HG03558 (cell line): ENCODE data around the gene CRYGD.

Source experiments
- ATAC-seq: cut with Tn5 transposase; IDR thresholded peaks from one replicate; pipeline ENCODE4 v1.9.1; 2021; ENCODE audit warnings: moderate number of reproducible peaks; ENCODE audit not compliant: unreplicated experiment; ENCODE audit errors: extremely low read depth

The CRYGD gene

DNA sequence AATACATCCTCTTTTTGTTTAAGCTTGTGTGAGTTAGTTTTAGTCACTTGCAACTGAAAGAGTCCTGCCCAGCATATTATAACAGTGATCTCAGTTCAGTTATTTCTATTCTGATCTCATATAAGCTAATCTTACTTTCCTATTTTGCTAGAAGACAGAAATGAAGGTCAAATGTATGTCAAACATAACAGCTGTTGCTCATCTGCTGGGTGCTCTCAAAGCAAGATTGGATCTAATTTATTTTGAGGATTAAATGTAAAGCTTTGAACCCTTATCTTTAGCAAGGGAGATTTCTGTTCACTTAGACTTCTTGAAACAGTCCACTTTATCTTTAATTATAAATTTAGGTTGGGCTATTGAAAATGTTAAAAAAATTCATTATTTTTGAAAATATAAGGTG lies 31.2 kb downstream of the CRYGD start:
- no peak for ATAC-seq

DNA sequence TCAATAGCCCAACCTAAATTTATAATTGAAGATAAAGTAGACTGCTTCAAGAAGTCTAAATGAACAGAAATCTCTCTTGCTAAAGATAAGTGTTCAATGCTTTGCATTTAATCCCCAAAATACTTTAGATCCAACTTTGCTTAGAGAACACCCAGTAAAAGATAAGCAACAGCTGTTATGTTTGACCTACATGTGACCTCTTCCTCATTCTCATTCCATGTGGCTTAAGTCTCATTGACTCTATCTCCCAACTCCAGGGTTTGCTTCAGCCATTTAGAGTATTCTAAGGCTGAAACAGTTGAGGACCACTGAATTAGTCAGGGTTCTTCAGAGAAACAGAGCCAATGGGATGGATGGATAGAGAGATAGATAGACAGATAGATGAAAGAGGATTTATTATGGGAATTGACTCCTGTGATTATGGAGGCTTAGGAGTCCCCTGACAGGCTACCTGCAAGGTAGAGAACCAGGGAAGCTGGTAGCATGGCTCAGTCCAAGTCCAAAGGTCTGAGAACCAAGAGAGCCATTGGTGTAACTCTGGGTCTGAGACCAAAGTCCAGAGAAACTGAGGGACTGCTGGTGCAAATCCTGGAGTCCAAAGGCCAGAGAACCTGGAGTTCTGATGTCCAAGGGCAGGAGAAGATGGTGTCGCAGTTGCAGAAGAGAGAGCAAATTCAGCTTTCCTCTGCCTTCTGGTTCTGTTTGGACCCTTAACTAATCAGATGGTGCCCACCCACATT lies 32.1 kb downstream of the CRYGD start:
- ATAC-seq = no peak

DNA sequence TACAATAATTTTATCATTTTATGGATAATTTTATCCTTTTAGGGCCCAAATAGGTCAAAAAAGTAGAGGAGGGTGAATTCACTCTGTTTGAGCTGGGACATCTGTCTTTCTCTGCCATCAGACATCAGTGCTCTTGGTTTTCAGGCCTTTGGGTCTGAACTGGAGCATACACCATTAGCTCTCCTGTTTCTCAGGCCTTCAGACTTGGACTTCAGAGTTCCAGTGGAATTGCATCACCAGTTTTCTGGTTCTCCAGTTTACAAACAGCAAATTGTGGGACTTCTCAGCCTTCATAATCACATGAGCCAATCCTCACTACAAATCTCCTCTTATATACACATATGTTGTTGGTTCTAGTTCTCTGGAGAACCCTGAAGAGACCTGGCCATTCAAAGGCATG lies 33.9 kb downstream of the CRYGD start:
- no peak for ATAC-seq

DNA sequence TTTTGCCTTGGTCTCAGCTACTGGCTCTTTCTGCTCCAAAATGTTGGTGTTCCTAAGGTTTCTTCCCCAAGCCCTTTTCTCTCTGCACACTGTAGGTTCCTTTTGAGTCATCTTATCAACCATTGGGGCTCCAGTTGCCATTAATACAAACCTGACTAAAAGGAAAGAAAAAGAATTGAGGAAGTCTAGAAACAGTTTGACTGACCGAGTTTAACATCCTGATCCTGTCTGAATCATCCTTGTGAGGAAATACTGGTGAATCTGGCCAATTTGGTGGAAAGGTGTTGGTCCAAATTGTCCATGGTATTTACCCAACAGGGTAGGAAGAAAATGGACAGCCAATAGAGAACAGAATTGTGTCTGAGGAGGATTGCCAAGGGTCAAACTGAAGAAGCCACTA lies 38.3 kb downstream of the CRYGD start:
- ATAC-seq = no peak

DNA sequence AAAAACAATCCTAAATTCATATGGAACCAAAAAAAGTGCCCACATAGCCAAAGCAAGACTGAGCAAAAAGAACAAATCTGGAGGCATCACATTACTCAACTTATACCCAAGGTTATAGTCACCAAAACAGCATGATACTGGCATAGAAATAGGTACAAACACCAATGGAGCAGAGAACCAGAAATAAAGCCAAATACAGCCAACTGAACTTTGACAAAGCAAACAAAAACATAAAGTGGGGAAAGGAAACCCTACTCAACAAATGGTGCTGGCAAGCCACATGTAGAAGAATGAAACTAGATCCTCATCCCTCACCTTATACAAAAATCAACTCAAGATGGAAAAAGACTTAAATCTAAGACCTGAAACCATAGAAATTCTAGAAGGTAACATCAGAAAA lies 40.5 kb downstream of the CRYGD start:
- no peak for ATAC-seq

DNA sequence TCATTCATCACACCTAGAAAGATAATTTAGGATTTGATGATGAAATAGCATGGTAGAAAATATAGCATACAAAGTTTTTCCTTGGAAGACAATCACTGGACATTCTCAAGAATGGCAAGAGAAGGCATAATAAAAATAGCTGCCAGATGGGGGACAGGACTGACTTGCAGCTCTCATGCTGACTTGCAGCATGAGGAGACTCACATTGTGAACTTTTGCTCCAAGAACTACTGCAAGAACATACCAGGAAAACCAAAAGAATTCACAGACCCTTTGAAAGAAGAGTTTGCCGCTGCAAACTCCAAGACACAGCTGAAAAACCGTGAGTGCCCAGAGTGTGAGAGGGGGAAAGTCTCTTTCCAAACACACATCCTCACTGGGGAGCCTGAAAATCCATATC lies 47.0 kb downstream of the CRYGD start:
- ATAC-seq = no peak

DNA sequence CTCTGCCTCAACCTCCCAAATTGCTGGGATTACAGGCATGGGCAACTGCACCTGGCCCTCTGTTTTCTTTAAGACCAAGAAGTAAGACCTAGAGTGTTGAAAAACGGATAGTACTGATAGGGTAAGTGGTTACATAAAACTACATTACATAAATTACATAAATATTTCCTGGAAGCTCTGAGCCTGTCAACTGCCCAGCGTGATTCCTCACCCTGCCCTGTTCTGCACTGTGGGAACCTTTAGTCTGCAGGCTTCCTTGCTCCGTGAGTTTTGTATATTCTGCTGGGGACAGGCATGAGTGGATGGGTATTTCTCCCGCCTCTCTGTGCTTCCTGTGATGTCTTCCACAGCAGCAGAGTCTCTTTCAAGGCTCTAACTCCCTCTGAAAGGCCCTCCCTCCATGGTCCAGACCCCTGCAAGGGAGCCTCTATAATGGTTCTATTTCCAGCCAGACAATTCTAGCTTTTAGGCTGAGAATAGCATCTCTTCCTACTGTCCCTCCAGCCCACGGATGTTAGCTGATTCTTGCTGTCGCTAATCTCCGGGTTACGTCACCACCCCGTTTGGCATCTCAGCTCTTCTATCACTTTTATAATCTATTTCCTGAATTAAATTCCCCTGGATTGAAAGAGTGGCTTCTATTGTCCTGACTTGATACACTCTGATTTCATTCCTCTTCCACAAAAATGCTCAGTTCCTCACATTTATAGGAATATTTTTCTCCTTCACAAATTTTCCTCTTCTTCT lies 49.5 kb downstream of the CRYGD start:
- no peak for ATAC-seq

DNA sequence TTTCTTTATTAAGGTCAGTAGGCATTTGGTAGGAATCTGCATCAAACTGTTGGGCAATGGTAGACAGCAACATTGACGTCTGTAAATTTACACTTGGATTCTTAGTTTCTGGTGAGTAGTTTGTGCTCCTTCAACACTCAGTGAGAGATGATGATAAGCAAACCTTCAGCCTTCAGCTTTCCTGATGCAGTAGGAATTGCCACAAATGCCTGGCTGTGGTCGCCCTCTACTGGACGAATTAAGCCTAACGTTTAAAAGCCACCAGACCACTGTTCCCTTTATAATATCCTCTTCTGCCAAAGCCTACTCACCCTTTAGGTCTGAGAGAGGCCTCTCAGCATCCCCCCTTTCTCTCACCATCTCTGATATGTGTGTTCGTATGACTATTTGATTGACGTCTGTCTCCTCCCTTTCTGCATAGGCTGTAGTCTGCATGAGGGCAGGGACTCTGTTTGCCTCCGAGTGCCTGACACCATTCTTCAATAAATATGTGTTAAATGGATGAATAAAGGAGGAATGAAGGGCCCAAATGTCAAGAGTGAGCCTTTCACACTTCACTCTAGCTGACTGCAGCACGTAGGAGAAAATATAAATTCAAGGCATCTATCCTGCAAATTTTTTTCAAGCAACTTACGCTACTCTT lies 52.0 kb downstream of the CRYGD start:
- ATAC-seq = peak; percentile 85
